ENCODE measurements around the gene WNT11.

WNT11 gene

GRCh38 chr11:76179147-76179546, 27.2 kb downstream of the WNT11 start:
- H3K36me3 ChIP-seq (ENCODE audit: insufficient read depth, low read length), result no peaks in the 10 kb centered on the region
- H3K27me3 ChIP-seq (ENCODE audit: control insufficient read depth in 1 of 2, insufficient read depth in 2 of 2, low read length in 2 of 2), result no peaks in the 10 kb centered on the region
- no peak overlapping the region for H3K27ac ChIP-seq (ENCODE audit: low read depth, low read length)
- H3K4me3 ChIP-seq (ENCODE audit: low read depth in 1 of 2, low read length in 2 of 2), result no peak overlapping the region
- H3K4me1 ChIP-seq (ENCODE audit: insufficient read depth, low read length), result no peaks in the 10 kb centered on the region
- no peak overlapping the region for H3K9ac ChIP-seq (ENCODE audit: low read length)
- H3K9me3 ChIP-seq (ENCODE audit: low read length), result no peaks in the 10 kb centered on the region

- H3K36me3 ChIP-seq (ENCODE audit: insufficient read depth, low read length), result no peaks in the 10 kb centered on the region
- H3K9ac ChIP-seq (ENCODE audit: low read length), result no peak overlapping the region
- no peaks in the 10 kb centered on the region for H3K27me3 ChIP-seq (ENCODE audit: control insufficient read depth in 1 of 2, insufficient read depth in 2 of 2, low read length in 2 of 2)
- H3K27ac ChIP-seq (ENCODE audit: low read depth, low read length), result no peak overlapping the region
- H3K4me1 ChIP-seq (ENCODE audit: insufficient read depth, low read length), result no peaks in the 10 kb centered on the region
- no peak overlapping the region for H3K4me3 ChIP-seq (ENCODE audit: low read depth in 1 of 2, low read length in 2 of 2)
- no peaks in the 10 kb centered on the region for H3K9me3 ChIP-seq (ENCODE audit: low read length)
These were observed 29.0 kb downstream of the WNT11 start for GRCh38 chr11:76177250-76177686.

- Histone ChIP-seq H3K4me3 (ENCODE audit: low read depth in 1 of 2, low read length in 2 of 2) (no peak overlapping the region), H3K9ac (ENCODE audit: low read length) (no peak overlapping the region), H3K27ac (ENCODE audit: low read depth, low read length) (no peak overlapping the region), H3K36me3 (ENCODE audit: insufficient read depth, low read length) (no peaks in the 10 kb centered on the region), H3K27me3 (ENCODE audit: control insufficient read depth in 1 of 2, insufficient read depth in 2 of 2, low read length in 2 of 2) (no peaks in the 10 kb centered on the region), H3K9me3 (ENCODE audit: low read length) (no peaks in the 10 kb centered on the region), H3K4me1 (ENCODE audit: insufficient read depth, low read length) (no peaks in the 10 kb centered on the region)
These were observed 29.8 kb downstream of the WNT11 start for GRCh38 chr11:76176463-76176862.

- Histone ChIP-seq H3K9me3 (ENCODE audit: low read length) (no peaks in the 10 kb centered on the region), H3K27me3 (ENCODE audit: control insufficient read depth in 1 of 2, insufficient read depth in 2 of 2, low read length in 2 of 2) (no peaks in the 10 kb centered on the region)
These were observed 30.5 kb downstream of the WNT11 start for GRCh38 chr11:76175783-76176182.

GRCh38 chr11:76174330-76174729, 32.0 kb downstream of the WNT11 start:
- no peaks in the 10 kb centered on the region for H3K4me1 ChIP-seq (ENCODE audit: insufficient read depth, low read length)
- no peak overlapping the region for H3K9ac ChIP-seq (ENCODE audit: low read length)
- no peak overlapping the region for H3K4me3 ChIP-seq (ENCODE audit: low read depth in 1 of 2, low read length in 2 of 2)
- H3K36me3 ChIP-seq (ENCODE audit: insufficient read depth, low read length), result no peaks in the 10 kb centered on the region
- H3K9me3 ChIP-seq (ENCODE audit: low read length), result no peaks in the 10 kb centered on the region
- no peaks in the 10 kb centered on the region for H3K27me3 ChIP-seq (ENCODE audit: control insufficient read depth in 1 of 2, insufficient read depth in 2 of 2, low read length in 2 of 2)
- H3K27ac ChIP-seq (ENCODE audit: low read depth, low read length), result no peak overlapping the region

More at GRCh38 chr11:76175783-76176182, 30.5 kb downstream of the WNT11 start:
- Histone ChIP-seq H3K4me1 (ENCODE audit: insufficient read depth, low read length) (no peaks in the 10 kb centered on the region), H3K36me3 (ENCODE audit: insufficient read depth, low read length) (no peaks in the 10 kb centered on the region), H3K27ac (ENCODE audit: low read depth, low read length) (no peak overlapping the region), H3K4me3 (ENCODE audit: low read depth in 1 of 2, low read length in 2 of 2) (no peak overlapping the region), H3K9ac (ENCODE audit: low read length) (no peak overlapping the region)

GRCh38 chr11:76173663-76174062, 32.6 kb downstream of the WNT11 start:
- H3K4me3 ChIP-seq (ENCODE audit: low read depth in 1 of 2, low read length in 2 of 2), result no peak overlapping the region
- no peaks in the 10 kb centered on the region for H3K4me1 ChIP-seq (ENCODE audit: insufficient read depth, low read length)
- H3K9me3 ChIP-seq (ENCODE audit: low read length), result no peaks in the 10 kb centered on the region
- H3K27me3 ChIP-seq (ENCODE audit: control insufficient read depth in 1 of 2, insufficient read depth in 2 of 2, low read length in 2 of 2), result no peaks in the 10 kb centered on the region
- H3K36me3 ChIP-seq (ENCODE audit: insufficient read depth, low read length), result no peaks in the 10 kb centered on the region
- no peak overlapping the region for H3K9ac ChIP-seq (ENCODE audit: low read length)
- H3K27ac ChIP-seq (ENCODE audit: low read depth, low read length), result no peak overlapping the region

GRCh38 chr11:76172583-76172982, 33.7 kb downstream of the WNT11 start:
- Histone ChIP-seq H3K9me3 (ENCODE audit: low read length) (no peaks in the 10 kb centered on the region), H3K27ac (ENCODE audit: low read depth, low read length) (no peak overlapping the region), H3K4me1 (ENCODE audit: insufficient read depth, low read length) (no peaks in the 10 kb centered on the region), H3K4me3 (ENCODE audit: low read depth in 1 of 2, low read length in 2 of 2) (no peak overlapping the region), H3K36me3 (ENCODE audit: insufficient read depth, low read length) (no peaks in the 10 kb centered on the region), H3K27me3 (ENCODE audit: control insufficient read depth in 1 of 2, insufficient read depth in 2 of 2, low read length in 2 of 2) (no peaks in the 10 kb centered on the region), H3K9ac (ENCODE audit: low read length) (no peak overlapping the region)

GRCh38 chr11:76170468-76170867, 35.8 kb downstream of the WNT11 start:
- Histone ChIP-seq H3K27me3 (ENCODE audit: control insufficient read depth in 1 of 2, insufficient read depth in 2 of 2, low read length in 2 of 2) (no peaks in the 10 kb centered on the region), H3K9ac (ENCODE audit: low read length) (no peak overlapping the region), H3K36me3 (ENCODE audit: insufficient read depth, low read length) (no peaks in the 10 kb centered on the region), H3K4me3 (ENCODE audit: low read depth in 1 of 2, low read length in 2 of 2) (no peak overlapping the region), H3K9me3 (ENCODE audit: low read length) (no peaks in the 10 kb centered on the region), H3K4me1 (ENCODE audit: insufficient read depth, low read length) (no peaks in the 10 kb centered on the region), H3K27ac (ENCODE audit: low read depth, low read length) (no peak overlapping the region)

- H3K9me3 ChIP-seq (ENCODE audit: low read length), result no peaks in the 10 kb centered on the region
- H3K9ac ChIP-seq (ENCODE audit: low read length), result no peak overlapping the region
- no peaks in the 10 kb centered on the region for H3K36me3 ChIP-seq (ENCODE audit: insufficient read depth, low read length)
- no peaks in the 10 kb centered on the region for H3K4me1 ChIP-seq (ENCODE audit: insufficient read depth, low read length)
- no peak overlapping the region for H3K27ac ChIP-seq (ENCODE audit: low read depth, low read length)
- no peak overlapping the region for H3K4me3 ChIP-seq (ENCODE audit: low read depth in 1 of 2, low read length in 2 of 2)
- no peaks in the 10 kb centered on the region for H3K27me3 ChIP-seq (ENCODE audit: control insufficient read depth in 1 of 2, insufficient read depth in 2 of 2, low read length in 2 of 2)
These were observed 36.8 kb downstream of the WNT11 start for GRCh38 chr11:76169473-76169896.

- no peaks in the 10 kb centered on the region for H3K9me3 ChIP-seq (ENCODE audit: low read length)
- H3K36me3 ChIP-seq (ENCODE audit: insufficient read depth, low read length), result no peaks in the 10 kb centered on the region
- H3K4me1 ChIP-seq (ENCODE audit: insufficient read depth, low read length), result no peaks in the 10 kb centered on the region
- no peak overlapping the region for H3K9ac ChIP-seq (ENCODE audit: low read length)
- H3K4me3 ChIP-seq (ENCODE audit: low read depth in 1 of 2, low read length in 2 of 2), result no peak overlapping the region
- H3K27me3 ChIP-seq (ENCODE audit: control insufficient read depth in 1 of 2, insufficient read depth in 2 of 2, low read length in 2 of 2), result no peaks in the 10 kb centered on the region
- H3K27ac ChIP-seq (ENCODE audit: low read depth, low read length), result no peak overlapping the region
These were observed 38.7 kb downstream of the WNT11 start for GRCh38 chr11:76167590-76167989.

- Histone ChIP-seq H3K36me3 (ENCODE audit: insufficient read depth, low read length) (no peaks in the 10 kb centered on the region), H3K9ac (ENCODE audit: low read length) (no peak overlapping the region), H3K27me3 (ENCODE audit: control insufficient read depth in 1 of 2, insufficient read depth in 2 of 2, low read length in 2 of 2) (no peaks in the 10 kb centered on the region), H3K27ac (ENCODE audit: low read depth, low read length) (no peak overlapping the region), H3K4me1 (ENCODE audit: insufficient read depth, low read length) (peaks cover 4% of the 10 kb centered on the region), H3K4me3 (ENCODE audit: low read depth in 1 of 2, low read length in 2 of 2) (no peak overlapping the region), H3K9me3 (ENCODE audit: low read length) (no peaks in the 10 kb centered on the region)
These were observed 40.0 kb downstream of the WNT11 start for GRCh38 chr11:76166314-76166713.

GRCh38 chr11:76164861-76165751, 41.2 kb downstream of the WNT11 start:
- Histone ChIP-seq H3K9ac (ENCODE audit: low read length) (no peak overlapping the region), H3K9me3 (ENCODE audit: low read length) (no peaks in the 10 kb centered on the region), H3K36me3 (ENCODE audit: insufficient read depth, low read length) (no peaks in the 10 kb centered on the region), H3K4me3 (ENCODE audit: low read depth in 1 of 2, low read length in 2 of 2) (no peak overlapping the region), H3K27ac (ENCODE audit: low read depth, low read length) (no peak overlapping the region), H3K27me3 (ENCODE audit: control insufficient read depth in 1 of 2, insufficient read depth in 2 of 2, low read length in 2 of 2) (no peaks in the 10 kb centered on the region), H3K4me1 (ENCODE audit: insufficient read depth, low read length) (peaks cover 4% of the 10 kb centered on the region)

All from muscle layer of colon (tissue), 2 donors.